GM19467 (cell line): Measurements from ENCODE around the gene PHF12.

Source experiments
- ATAC-seq: cut with Tn5 transposase; IDR thresholded peaks from one replicate; pipeline ENCODE4 v1.9.1; 2021; ENCODE audit warnings: mild to moderate bottlenecking, moderate library complexity; ENCODE audit not compliant: unreplicated experiment

Gene PHF12

DNA sequence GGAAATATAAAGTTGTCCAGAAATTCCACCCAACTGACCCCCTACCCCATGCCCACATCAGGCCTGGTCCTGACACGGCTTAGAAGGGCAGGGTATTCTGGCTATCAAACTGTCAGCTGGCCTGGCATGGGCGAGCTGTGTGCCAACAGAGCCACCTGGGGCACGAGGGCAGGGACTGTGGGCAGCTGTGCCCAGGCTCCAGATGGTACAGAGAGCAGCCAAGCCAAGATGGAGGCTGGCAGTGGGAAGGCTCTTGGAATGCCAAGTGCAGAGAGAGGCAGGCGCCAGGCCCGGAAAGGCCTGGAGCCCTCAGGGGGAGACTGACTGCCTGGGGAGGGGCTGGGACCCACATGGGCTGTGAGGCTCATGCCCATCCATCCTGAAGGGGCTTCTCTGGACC, 24.3 kb upstream of the PHF12 start:
- ATAC-seq: no peak

- no peak for ATAC-seq
Measured at GRCh38 chr17:28975031-28975430, 23.7 kb upstream of the PHF12 start.

- ATAC-seq: no peak
Measured at GRCh38 chr17:28974451-28974850, 23.1 kb upstream of the PHF12 start.

- no peak for ATAC-seq
Measured at GRCh38 chr17:28973425-28973824, 22.1 kb upstream of the PHF12 start.

DNA sequence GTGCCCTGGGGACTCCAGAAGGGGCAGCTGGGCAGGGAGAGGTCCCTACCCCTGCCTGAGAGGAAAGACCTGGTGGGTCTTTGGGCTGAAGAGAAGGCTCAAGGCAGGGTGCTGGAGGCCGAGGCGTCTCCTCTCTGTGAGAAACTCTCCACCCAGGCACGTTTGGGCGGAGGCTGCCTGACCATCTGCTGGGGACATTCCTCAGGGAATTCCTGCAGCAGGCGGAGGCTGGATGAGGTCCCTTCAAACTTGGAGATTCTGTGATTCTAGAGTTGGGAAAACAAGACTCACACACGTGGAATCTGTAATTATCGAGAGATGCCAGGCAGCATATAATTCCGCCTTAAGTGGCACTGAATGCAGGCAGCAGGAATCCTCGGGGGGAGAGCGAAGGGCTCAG, 21.1 kb upstream of the PHF12 start:
- ATAC-seq: no peak

GRCh38 chr17:28970879-28971278, 19.6 kb upstream of the PHF12 start:
- ATAC-seq: no peak

DNA sequence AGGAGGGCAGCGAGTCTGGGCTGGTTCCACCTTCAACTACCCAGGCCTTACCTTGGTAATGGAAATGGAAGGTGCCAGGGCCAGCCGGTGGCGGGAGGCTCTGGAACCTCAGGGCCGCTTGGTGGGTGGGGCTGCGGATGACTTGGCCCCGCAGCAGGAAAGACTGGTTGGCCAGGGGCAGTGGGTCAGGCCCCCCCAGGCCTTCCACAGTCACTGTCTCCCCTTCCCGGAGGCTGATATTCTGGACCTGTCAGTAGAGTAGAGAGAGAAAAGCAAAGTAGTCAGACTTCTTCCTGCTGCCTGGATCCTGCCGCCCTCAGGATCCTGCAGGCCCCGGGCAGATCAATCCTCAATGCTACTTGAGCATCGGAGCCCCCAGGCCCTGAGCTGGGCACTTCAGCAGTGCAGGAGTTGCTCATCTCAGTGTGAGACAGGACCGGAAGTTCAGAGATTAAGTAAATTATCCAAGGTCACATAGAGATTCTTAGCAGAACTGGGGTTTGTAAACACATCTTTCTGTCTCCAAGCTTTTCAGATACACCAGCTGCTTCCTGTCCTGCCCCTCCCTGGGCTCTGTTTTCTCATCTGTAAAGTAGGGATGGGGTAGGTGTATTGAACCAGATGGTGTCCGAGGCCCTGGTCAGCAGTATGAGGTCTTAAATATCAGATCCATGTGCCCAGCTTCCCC, 18.5 kb upstream of the PHF12 start:
- no peak for ATAC-seq

DNA sequence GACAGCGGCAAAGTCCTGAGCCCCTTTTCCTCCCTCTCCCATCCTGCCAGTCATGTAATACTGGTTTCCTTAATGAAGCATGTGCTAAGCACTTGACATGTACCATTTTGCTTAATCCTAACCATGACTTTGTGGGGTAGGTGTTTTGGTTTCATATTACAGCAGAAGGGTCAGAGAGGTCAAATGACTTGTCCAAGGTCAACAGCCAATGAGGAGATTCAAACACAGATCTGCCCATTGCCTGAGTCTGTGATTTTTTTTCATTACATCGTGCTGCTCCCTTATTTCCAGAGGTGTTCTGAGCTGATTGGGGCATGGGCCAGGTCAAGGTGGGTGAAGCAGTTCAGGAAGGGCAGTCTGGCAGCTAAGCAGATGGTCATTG, 17.6 kb upstream of the PHF12 start:
- ATAC-seq: no peak

DNA sequence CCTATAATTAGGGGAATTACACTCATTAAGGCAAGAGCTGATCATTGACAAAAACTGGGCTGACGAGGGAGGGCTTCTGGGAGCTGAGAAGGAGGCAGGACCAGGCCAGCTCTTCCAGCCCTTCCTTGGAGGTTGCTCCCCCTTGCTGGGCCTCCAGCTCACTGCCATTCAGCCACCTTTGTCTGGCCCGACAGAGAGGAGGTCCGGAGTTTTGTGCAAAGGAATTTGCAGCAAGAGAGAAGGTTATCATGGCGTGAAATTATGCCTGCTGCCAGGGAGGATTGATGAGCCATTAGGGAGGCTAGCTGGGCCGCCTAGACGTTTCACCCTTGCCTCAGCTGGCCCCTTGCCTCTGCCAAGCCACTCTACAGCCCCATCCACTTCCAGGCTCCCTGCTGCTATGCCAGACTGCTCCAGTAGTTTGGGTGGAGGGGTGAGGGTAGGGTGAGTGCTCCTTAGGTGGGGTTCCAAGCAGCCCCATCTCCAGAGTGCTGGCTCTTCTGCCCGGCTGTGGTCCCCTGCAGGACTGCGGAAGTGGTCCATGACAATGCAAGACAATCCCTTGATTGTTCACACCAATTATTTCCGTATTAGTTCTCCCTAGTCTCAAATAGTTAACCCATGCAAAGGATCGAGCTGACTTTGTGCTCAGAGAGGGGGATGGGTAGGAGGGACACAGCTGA, 17.1 kb upstream of the PHF12 start:
- ATAC-seq: no peak

DNA sequence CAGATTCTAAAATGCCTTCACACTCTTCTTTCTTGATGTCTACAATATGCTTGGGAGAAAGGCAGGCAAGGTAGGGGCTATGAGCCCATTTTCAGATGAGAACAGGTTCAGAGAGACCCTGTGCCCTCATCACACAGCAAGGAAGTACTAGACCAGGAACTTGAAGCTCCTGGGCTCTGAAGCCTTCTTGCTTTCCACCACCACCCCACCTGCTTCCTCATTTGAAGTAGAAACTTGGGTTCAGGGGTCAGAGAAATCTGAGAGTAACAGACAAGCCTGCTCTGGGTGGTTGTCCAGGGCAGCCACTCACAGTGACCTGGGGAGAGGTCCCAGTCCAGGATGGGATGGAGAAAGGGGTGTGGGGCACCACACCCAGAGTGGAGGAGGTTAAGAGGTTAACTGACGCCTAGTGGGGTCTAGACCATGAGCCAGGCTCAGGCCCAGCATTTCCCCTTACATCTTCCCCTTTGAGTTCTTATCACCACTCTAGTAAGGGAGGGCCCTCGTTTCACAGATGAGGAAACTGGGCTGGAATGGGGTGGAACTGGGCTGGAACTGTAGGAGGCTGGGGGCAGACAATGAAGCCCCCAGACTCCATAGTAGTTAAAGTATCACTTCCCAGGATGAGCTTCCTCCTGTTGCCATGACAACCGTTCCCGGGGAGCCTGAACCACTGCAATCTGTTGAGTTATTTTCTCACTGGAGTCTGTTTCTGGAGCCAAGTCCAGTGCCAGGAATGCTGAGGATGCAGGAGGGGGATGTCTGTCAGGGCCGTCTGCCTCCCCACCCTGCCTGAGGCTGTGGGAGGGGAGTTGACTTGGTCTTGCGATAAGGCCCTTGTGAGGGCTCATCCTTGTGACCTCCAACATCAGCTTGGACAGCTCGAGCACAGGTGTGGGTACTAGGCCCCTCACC, 16.2 kb upstream of the PHF12 start:
- no peak for ATAC-seq

- ATAC-seq: no peak
Measured at GRCh38 chr17:28963841-28964240, 12.5 kb upstream of the PHF12 start.

DNA sequence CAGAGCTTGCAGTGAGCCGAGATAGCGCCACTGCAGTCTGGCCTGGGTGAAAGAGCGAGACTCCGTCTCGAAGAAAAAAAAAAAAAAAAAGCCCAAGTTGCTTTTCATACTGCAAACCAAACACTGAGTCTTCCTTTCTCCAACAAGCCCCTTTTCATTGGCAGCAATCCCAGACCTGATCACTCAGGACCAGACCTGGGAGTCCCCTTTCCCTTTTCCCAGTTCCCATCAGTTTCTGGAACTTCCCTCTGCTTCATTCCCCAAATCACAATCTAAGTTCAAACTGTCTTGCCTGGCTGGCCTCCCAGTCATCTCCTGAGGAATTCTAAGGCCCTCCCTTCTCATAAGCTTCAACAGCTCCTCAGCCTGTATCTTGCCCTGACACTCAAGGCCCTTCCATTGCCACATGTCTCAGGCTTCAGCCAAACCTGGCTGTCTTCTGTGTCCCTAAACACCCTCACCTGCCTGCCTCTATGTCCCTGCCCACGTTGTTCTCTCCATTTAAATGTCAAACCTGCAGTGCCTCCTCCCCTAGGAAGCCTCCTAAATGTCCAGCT, 11.8 kb upstream of the PHF12 start:
- ATAC-seq: no peak

GRCh38 chr17:28961391-28961790, 10.1 kb upstream of the PHF12 start:
- ATAC-seq: no peak

DNA sequence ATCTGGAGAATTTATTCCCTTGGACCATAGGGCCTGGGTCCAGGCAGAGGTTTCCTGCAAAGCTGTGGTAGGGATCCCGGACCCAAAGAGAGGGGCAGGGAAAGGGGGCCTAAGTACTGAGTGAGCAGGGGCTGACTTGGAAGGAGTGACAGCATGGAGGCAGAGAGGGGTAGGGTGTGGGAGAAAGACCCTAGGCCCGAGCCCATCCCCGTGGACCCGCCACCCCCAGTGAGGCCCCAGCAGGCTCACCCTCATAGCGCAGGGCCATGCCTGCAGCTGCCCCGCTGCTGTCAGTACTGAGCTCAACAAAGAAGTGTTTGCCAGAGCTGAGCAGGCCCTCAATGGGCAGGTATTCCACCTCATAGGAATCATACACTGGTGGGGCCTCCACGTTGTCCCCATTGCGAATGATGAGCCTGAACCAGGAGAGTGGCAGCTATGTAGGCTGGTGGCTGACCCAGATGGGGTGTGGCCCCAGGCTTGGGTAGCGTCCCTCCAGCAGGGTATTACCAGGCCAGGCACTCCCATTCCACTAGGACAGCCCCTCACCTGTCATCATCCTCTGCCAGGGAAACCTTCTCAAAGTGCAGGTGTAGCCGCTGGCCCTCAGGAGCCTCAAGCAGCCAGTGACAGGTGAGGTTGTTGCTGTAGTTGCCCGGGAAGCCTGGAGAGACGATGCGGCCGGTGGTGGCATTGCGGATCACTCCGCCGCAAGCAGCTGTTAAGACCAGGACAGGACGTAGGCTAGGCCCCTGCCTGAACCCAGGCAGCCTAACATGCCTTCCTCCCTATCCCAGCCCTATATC, 9.1 kb upstream of the PHF12 start:
- no peak for ATAC-seq

- ATAC-seq: no peak
Measured at GRCh38 chr17:28959471-28959871, 8.2 kb upstream of the PHF12 start.

DNA sequence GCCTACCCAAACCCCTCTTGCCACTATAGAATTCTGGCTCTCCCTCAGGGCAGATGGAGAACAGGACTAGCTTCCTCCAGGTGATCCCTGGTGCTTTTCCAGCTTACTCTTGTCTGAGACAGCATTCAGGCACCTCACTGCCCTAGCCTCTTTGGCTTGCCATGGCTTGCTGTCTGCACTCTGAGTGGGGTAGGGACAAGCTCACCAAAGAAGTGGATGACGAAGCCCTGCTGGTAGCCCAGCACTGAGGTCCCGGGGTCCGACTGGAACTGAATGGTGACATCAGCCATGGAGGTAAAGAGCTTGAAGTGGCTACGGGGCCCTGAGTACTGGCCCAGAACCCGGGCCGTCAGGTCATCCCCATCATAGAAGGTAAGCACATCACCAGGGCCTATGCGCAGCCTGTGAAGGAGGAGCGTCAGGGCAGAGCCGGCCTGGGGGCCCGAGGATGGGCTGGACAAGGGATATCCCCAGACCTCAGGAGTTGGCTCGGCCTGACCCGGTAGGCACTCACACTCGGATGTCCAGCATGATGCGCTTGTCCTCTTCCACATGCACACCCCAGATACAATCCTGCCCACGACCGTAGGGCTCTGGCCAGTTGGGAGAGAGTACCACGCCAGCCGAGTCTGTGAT, 7.6 kb upstream of the PHF12 start:
- no peak for ATAC-seq

- no peak for ATAC-seq
Measured at GRCh38 chr17:28957992-28958355, 6.7 kb upstream of the PHF12 start.

DNA sequence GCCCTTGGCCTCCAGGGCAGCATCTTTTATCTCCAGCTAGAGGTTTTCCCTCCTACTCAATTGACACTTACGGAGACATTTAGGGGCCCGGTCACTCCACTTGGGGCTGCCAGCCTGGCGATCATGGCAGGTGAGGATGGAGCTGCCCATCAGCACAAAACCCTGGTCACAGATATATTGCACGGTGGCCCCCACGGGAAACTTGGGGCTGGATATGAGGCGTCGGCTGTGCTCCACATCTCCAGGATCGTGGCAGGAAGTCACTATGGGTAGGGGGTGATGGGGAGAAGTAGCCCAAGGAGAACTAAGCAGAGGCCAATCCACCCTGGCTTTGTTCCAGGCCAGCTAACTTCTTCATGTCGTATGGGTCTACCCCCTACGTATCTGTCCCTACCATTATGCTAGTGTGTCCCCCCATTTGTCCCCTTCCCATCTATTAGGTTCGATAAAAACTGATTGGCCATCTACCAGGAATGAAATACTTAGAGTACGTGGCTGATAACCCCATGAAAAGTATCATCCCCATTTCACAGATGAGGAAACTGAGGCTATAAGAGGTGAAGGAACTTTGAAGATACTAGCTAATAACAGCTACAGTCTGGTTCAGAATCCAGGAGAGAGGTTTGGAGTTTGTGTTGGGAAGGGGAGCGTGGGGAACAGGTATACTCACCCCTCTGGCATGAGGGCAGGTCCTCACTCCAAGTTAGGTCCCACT, 6.1 kb upstream of the PHF12 start:
- ATAC-seq: no peak

GRCh38 chr17:28956861-28957260, 5.5 kb upstream of the PHF12 start:
- ATAC-seq: no peak

DNA sequence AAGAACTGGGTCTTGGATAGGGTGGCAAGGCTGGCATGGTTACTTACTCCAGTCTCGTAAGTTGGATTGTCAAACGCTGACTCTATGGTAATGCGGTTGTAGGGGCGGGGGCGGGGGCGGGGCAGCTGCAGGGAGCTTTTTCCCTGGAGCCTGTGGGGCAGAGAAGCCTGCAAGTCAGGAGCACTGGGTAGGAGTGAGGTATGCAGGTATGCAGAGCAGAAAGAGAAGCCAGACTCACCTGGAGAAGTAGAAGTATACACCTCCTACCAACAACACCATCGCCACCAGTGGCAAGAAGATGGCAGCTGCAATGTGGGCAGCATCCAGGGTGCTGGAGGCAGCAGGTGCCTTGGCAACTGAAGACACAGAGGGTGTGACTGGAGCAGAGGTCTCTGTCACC, 4.8 kb upstream of the PHF12 start:
- no peak for ATAC-seq
